ENCODE measurements around the gene TLX3. TPM values are rescaled to one million over a fixed set of nuclear protein-coding genes. Genes with fewer than 3 reads are reported as not detected.

TLX3 gene
- total and polyA plus RNA-seq, 2 of the 8 experiments (the other 6 are each of a cell fraction or from before 2014, with no cell fraction given): not detected

DNA sequence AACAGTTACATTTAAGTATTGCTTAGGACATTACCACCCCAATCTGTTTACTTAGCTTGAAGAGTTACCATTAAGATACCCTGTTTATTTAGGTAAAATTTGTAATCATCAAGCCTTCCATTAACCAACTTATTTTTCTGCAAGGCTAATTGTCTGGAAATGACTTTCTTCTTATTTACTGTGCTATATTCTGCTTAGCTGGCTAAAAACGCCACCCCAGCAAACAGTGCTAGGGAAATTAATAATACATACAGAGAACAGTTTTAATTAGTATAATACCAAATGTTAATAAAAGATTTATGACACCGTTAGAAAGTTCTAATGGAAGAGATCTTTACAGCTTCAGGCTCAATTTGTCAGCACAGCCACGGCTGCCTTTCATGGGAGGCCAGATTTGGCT, 14.0 kb downstream of the TLX3 start:
- no peak overlapping the region for H3K27ac ChIP-seq (ENCODE audit: low read depth, low read length)
- H2BK120ac ChIP-seq (replicated peaks; ENCODE audit: low read depth, low read length): no peak overlapping the region
- H4K5ac ChIP-seq (ENCODE audit: insufficient read length, low read depth, low read length): no peak overlapping the region
- H2BK20ac ChIP-seq (ENCODE audit: low read length): no peak overlapping the region
- no peak overlapping the region for H3K4ac ChIP-seq (replicated peaks; ENCODE audit: insufficient read length, low read depth, low read length)
- H2BK12ac ChIP-seq (ENCODE audit: low read depth, low read length): no peak overlapping the region
- CTCF ChIA-PET (ENCODE audit: partially characterized antibody): interaction anchor here (0.5 to 4.7 kb wide), 10 partner anchors 10 to 1229 kb away, joined by 3 to 40 read pairs (median 4); partner anchors contain the start of gene TLX3
- FAIRE-seq (no peak), DNase-seq (ENCODE audit: low read depth in 1 of 2, low spot score in 2 of 2) (no peak)
- no peak overlapping the region for H2AK5ac ChIP-seq (ENCODE audit: low read depth, low read length)
- no peaks in the 10 kb centered on the region for H3K79me1 ChIP-seq (ENCODE audit: low read depth, low read length)
- no peak overlapping the region for H3K18ac ChIP-seq (ENCODE audit: extremely low read depth, low read length)
- 76% methylated on average over 3 of the region's 3 CpGs; no CpG with 5 or more reads in 1 of the 2 experiments for WGBS, 2 experiments (ENCODE audit: extremely low coverage in 1 of 2, insufficient coverage in 1 of 2, insufficient read length in 1 of 2, insufficient replicate concordance in 2 of 2, low coverage in 1 of 2, low lambda C conversion rate in 2 of 2, missing lambda C conversion rate in 1 of 2)
- H4K20me1 ChIP-seq (replicated peaks in 1 of 2; ENCODE audit: control insufficient read depth in 1 of 2, insufficient read depth in 2 of 2, low read length in 2 of 2): peaks cover 2 to 6% of the 10 kb centered on the region in 2 experiments
- H3K36me3 ChIP-seq (ENCODE audit: control insufficient read depth in 2 of 4, insufficient read depth in 4 of 4, low read length in 3 of 4): no peaks in the 10 kb centered on the region
- no peaks in the 10 kb centered on the region for H3K23me2 ChIP-seq (ENCODE audit: low read depth, low read length)
- no peak overlapping the region for H3K14ac ChIP-seq (ENCODE audit: insufficient read length)
- POLR2A ChIA-PET (ENCODE audit: partially characterized antibody): interaction anchor here (1.4 kb wide), 1 partner anchor 16 kb away, joined by 3 read pairs; no protein-coding TSS in a partner anchor
- H3K23ac ChIP-seq (ENCODE audit: insufficient read length): no peak overlapping the region
- no peak overlapping the region for H4K8ac ChIP-seq (ENCODE audit: extremely low read depth, insufficient read depth, low read length)
- no peak overlapping the region for H3K4me3 ChIP-seq (ENCODE audit: extremely low read depth in 1 of 4, insufficient read depth in 2 of 4, low read depth in 3 of 4, low read length in 4 of 4)
- H3K79me2 ChIP-seq (ENCODE audit: control insufficient read depth in 1 of 2, insufficient read depth in 2 of 2, low read length in 2 of 2): no peaks in the 10 kb centered on the region
- H3K4me2 ChIP-seq (ENCODE audit: insufficient read depth in 1 of 2, low read depth in 2 of 2, low read length in 2 of 2): no peak overlapping the region
- no peak overlapping the region for H2BK5ac ChIP-seq (ENCODE audit: low read depth, low read length)
- H3K9me3 ChIP-seq (ENCODE audit: insufficient read depth in 2 of 2, low read depth in 1 of 2, low read length in 1 of 2): no peaks in the 10 kb centered on the region
- no peak overlapping the region for H3K9ac ChIP-seq (replicated peaks in 1 of 4; ENCODE audit: extremely low read depth in 1 of 4, low read depth in 3 of 4, low read length in 3 of 4)
- peaks cover 21 to 58% (median 48%) of the 10 kb centered on the region in 4 experiments for H3K27me3 ChIP-seq (replicated peaks in 1 of 4; ENCODE audit: control insufficient read depth in 3 of 4, extremely low read depth in 1 of 4, insufficient read depth in 3 of 4, low read length in 3 of 4)
- no peak overlapping the region for H2AFZ ChIP-seq (ENCODE audit: low read length)
- peaks cover 0 to 6% (median 3%) of the 10 kb centered on the region in 4 experiments; a peak in 3 of 7 replicates for H3K4me1 ChIP-seq (replicated peaks in 1 of 4; ENCODE audit: control insufficient read depth in 3 of 4, insufficient read depth in 4 of 4, low read length in 3 of 4)
- no peak overlapping the region for H2BK15ac ChIP-seq (ENCODE audit: low read length)
- no peak overlapping the region for H4K91ac ChIP-seq (replicated peaks; ENCODE audit: insufficient read length, low read length)
- H3K56ac ChIP-seq (replicated peaks; ENCODE audit: insufficient read length, low read depth, low read length): no peak overlapping the region
- no peak for TF ChIP-seq TAF1 (IDR thresholded peaks at IDR 0.05; ENCODE audit: low read depth, low read length)
- no peak for TF ChIP-seq SIN3A (conservative IDR thresholded peaks at IDR 0.05 in 1 of 2, IDR thresholded peaks at IDR 0.05 in 1 of 2; ENCODE audit: low read depth in 1 of 2, low read length in 2 of 2)

Data from H1 (cell line).